ENCODE results near the gene FOXF2. TPM values are rescaled to one million over a fixed set of nuclear protein-coding genes. Genes with fewer than 3 reads are reported as not detected.
A peak's percentile ranks its signal among the peaks of the same experiment; 100 is the strongest.

FOXF2 gene
- total RNA-seq, 1 donor from 2014 or later: 3.6 TPM

- no peak for DNase-seq (ENCODE audit: low spot score)
Measured at GRCh38 chr6:1390946-1391799, 1.8 kb downstream of the FOXF2 start.

GRCh38 chr6:1391800-1392309 lies 2.5 kb downstream of the FOXF2 start:
- DNase-seq (ENCODE audit: low spot score): no peak

- no peak for DNase-seq (ENCODE audit: low spot score)
Measured at GRCh38 chr6:1392813-1393640, 3.7 kb downstream of the FOXF2 start.

GRCh38 chr6:1393641-1394283 lies 4.4 kb downstream of the FOXF2 start:
- DNase-seq (ENCODE audit: low spot score): no peak

GRCh38 chr6:1394514-1395463 lies 5.4 kb downstream of the FOXF2 start:
- DNase-seq (ENCODE audit: low spot score): no peak

- DNase-seq (ENCODE audit: low spot score): no peak
Measured at GRCh38 chr6:1395506-1395905, 6.1 kb downstream of the FOXF2 start.

- no peak for DNase-seq (ENCODE audit: low spot score)
Measured at GRCh38 chr6:1395941-1396908, 6.8 kb downstream of the FOXF2 start.

- DNase-seq (ENCODE audit: low spot score): peak; percentile 76
Measured at GRCh38 chr6:1396952-1397868, 7.8 kb downstream of the FOXF2 start.

- no peak for DNase-seq (ENCODE audit: low spot score)
Measured at GRCh38 chr6:1399085-1399780, 9.9 kb downstream of the FOXF2 start.

- no peak for DNase-seq (ENCODE audit: low spot score)
Measured at GRCh38 chr6:1400126-1400850, 10.9 kb downstream of the FOXF2 start.

- no peak for DNase-seq (ENCODE audit: low spot score)
Measured at GRCh38 chr6:1402369-1402768, 13.0 kb downstream of the FOXF2 start.

GRCh38 chr6:1402868-1403267 lies 13.5 kb downstream of the FOXF2 start:
- DNase-seq (ENCODE audit: low spot score): no peak

- DNase-seq (ENCODE audit: low spot score): no peak
Measured at GRCh38 chr6:1403851-1404712, 14.7 kb downstream of the FOXF2 start.

- DNase-seq (ENCODE audit: low spot score): no peak
Measured at GRCh38 chr6:1404713-1405098, 15.3 kb downstream of the FOXF2 start.

GRCh38 chr6:1405221-1405620 lies 15.8 kb downstream of the FOXF2 start:
- DNase-seq (ENCODE audit: low spot score): no peak

- DNase-seq (ENCODE audit: low spot score): no peak
Measured at GRCh38 chr6:1406306-1407072, 17.1 kb downstream of the FOXF2 start.
